HG03060 (cell line): ENCODE measurements around the gene ARVCF.
"Not testable (repeated sequence)": the region's sequence is repeated elsewhere in the genome, so short reads cannot be mapped to it uniquely, and the experiment has no call there.

Source experiments
- ATAC-seq: cut with Tn5 transposase; IDR thresholded peaks from one replicate; pipeline ENCODE4 v1.9.1; 2021; ENCODE audit warnings: low read depth, moderate number of reproducible peaks; ENCODE audit not compliant: unreplicated experiment

The ARVCF gene

DNA sequence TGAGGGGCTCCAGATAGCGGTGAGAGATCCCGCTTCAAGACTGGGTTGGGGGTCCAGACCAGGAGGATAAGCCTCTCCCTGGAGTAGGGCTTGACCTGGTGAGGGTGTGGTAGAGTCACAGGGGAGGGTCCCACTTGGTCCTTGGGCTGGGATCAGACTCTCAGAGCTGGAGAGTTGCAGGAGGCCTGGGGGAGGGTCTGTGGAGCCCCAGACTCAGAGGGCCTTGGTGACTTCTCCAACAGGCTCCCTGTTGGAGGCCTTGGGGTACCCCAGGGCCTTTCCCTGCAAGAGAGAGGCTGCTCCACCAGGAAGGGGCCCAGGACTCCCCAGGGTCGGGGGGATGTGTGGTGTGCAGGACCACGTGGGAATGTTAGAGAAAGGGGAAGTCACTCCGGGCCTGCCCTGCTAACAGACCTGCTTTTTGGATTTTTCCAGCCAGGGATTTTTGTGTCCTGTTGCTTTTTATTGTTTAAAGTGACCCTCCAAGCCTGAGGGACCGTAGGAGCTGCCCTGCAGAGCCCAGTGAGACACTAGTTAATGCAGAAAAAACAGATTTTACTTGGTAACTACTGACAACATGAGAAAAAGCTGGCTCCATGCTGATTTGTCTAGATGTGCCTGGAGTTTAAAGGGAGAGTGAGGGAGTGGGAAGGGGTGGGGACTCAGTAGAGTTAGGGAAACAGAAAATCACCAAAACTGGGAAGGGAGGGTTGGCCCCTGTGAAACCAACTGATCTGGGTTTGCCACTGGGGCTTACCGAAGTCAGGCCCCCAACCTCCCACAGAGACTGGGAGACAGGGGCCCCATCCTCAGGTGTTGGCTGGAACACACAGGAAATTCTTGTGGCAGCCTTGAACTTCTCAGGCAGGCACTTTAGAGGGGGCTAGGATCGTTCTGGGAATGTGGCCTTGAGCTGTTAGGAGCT lies 74.2 kb downstream of the ARVCF start:
- ATAC-seq, result no peak

DNA sequence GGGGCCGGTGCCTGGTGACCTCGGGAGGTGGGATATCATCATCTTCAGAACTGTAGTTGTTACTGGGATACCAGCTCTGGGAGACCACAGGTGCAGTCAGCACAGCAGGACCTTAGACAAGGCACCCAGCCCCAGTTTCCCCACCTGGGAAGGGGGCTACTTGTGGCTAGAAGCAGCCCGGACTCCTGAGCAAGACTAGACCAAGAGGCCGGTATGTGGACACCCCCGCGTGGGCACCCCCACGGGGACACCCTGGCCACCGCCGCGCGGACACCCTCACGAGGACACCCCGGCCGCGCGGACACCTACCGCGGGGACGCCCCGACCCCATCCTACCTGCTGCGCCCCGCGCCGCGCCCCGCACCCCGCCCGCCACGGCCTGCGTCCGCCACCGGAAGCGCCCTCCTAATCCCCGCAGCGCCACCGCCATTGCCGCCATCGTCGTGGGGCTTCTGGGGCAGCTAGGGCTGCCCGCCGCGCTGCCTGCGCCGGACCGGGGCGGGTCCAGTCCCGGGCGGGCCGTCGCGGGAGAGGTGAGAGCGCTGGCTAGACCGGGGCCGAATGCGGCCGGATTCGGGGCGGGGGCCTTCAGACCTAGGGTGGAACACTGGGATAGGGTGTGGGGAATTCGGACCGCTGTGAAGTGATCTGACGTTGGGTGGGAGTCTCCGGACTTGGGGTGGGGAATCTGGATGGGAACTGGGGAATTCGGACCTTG lies 75.1 kb downstream of the ARVCF start, which contains the start of the genes COMT and TXNRD2:
Gene COMT, plus strand, starts transcription at position 408 of the 718 bp plus-strand sequence. CDS start 20,755 bp downstream, outside the sequence.
Gene TXNRD2, minus strand, starts transcription at position 454 of the 718 bp plus-strand sequence. Its CDS starts 15 bp downstream, at position 439.
- ATAC-seq, result no peak

DNA sequence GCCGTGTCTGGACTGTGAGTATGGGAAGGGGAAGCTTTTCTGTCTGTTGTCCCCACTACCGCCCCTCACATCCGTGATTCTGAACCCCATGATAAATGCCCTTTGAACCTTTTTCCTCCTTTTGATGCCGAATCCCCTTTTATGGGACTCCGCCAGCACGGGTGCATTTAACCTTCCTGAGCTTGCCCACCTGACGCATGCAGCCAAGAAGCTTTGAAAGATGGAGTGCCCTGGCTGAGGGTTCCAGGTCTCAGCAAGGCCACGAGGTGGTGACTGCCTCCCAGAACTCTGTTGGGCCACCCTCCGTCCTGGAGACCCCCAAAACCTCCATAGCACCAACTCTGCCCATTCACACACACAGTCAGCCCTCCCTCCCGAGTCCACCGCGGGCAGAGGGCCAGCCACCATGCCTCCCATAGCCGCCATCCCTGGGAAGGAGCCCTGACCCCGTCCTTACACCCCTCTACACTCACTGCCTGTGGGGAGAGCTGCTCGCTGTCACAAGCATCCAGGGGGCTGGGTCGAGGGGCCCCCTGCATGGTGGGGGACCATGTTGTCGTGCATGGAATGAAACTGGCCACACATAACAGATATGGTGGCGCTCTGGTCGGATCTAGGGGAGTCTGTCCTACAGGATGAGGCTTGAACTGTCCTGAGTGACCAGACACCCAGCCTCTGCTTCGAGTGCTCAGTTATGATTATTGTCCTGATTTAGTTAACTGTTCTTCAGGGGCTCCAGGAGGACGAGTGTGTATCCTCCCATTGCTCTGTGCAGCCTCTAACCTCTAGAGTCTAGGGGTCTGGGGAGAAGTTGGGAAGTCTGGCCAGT lies 75.9 kb downstream of the ARVCF start:
- no peak for ATAC-seq

DNA sequence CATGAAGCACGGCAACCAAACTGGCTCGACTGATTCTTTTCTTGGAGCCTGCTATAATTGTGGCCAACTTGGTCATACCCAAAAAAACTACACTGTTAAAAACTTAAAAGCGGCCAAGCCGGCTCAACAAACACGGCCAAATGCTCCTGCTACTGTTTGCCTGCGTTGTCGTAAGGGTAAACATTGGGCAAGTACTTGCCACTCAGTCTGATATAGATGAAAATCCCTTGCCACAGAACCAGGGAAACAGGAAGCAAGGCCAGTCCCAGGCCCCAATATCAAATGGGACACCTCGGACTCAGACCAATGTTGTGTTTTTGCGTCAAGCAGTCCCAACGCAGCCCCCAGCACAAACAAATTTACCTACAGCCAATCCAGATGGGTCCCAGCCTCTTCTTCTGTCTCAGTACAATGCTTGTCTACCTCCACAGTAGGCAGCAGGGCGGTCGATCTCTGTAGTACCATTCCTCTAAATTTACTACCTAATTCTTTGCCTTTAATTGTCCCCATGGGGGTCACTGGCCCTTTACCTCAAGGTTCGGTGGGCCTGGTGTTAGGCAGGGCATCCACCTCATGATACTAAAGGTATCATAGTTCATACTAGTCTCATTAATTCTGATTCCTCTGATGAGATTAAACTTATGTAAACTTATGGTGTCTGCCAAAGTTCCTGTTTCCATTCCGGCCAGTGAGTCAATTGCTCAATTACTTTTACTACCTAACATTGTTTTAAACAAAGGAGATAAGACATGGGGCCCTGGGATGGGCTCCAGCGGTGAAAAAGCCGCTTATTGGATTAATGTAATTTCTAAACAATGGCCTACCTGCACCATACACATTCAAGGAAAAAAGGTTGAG lies 78.8 kb downstream of the ARVCF start:
- no peak for ATAC-seq

DNA sequence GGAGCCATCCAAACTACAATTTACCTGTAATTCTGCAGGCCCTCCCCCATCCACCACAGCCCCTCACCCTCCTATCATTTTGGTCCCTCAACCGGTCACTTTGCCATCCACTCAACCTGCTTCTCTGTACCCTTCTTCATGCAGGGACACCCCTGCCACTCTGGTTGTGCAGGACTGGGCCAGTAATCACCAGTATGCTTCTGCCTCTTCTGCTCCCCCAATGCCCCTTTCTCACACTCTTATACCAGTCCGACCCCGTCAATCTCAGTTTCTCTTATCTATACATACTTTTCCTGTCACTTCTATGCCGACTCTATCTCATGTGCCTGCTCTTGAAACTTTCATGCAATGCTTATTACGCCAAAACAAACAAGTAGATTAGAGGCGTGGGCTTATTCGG lies 80.1 kb downstream of the ARVCF start:
- no peak for ATAC-seq

DNA sequence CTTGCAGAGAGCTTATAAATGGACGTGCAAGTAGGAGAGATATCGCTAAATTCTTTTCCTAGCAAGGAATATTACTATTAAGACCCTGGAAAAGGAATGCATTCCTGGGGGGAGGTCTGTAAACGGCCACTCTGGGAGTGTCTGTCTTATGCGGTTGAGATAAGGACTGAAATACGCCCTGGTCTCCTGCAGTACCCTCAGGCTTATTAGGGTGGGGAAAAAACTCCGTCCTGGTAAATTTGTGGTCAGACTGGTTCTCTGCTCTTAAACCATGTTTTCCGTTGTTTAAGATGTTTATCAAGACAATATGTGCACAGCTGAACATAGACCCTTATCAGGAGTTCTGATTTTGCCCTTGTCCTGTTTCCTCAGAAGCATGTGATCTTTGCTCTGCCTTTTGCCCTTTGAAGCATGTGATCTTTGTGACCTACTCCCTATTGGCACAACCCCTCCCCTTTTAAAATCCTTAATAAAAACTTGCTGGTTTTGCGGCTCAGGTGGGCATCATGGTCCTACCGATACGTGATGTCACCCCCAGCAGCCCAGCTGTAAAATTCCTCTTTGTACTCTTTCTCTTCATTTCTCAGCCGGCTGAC lies 81.4 kb downstream of the ARVCF start:
- not testable (repeated sequence) for ATAC-seq

DNA sequence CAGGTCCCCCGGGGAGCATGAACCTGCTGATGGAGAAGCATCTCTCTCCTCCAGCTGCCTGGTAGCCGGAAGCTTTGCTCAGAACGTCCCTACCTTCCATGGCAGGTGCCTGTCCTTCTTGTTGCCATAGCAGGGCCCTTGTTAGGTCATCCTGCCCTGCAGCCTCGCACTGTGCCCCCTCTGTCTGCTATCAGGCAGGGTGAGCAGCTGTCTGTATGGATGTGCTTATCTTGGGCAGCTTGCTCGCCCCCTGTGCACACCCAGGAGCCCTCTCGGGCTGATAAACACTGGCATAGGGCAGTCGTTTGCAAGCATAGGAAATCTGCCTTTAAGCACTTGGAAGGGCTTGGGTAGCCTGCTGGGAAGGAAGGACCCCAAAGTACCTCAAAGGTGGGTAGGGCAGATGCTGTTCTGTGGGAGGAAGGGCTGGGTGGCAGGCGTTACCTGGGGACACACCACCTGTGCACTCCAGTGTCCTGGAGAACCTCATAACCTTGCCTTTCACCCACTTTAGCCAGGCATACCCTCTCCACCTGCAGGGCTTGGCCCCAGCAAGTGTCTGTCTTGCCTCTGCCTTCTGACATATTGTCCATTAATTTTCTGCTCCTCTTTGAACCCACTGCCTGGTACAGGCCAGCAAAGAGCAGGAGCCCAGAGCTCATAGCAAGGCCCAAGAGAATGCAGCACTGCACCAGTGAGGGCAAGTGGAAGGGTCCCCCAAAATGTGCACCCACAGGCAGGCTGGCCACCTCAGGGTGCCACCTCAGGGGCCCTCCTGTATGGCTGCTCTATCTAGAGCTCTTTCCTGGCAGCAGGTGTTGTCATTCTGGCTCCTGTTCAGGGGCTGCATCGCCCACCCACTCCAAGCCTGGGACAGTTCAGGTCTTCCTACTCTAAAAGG lies 83.0 kb downstream of the ARVCF start:
- no peak for ATAC-seq

DNA sequence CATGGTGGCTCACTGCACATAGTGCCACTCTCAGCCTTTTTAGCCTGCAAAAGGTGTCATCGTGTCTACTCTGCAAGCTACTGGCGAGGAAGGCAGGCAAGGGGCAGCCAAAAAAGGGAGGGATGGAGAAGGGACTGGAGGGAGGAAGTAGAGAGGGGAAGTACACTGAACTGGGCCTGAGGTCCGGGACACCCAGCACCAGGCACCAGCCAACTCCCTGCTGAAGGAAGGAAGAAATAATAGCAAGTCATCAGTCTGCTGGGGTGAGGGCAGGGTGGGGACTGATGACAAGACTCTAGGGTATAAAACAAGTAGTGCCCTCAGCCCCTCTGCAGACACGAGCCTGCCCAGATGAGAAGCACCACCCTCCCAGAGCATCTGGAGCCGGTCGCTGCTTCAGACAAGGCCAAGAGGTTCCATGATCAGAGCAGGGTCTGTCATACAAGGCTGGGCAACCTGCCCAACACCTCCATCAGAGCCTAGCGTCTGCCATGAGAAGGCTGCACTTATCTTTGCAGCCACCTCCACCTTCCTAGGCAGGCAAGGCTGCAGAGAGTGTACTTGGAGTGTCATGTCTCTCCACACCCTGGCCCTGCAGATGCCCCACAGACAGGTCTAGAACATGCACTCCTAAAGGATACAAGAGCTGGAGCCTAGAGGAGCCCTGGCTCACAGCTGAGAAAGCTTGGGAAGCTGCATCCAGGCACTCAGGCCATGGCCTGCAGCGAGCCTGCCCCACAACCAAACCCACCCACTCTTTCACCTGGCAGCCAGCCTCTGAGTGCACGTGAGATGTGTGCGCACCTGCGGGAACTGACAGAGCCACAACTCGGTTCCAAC lies 84.0 kb downstream of the ARVCF start:
- ATAC-seq, result no peak

DNA sequence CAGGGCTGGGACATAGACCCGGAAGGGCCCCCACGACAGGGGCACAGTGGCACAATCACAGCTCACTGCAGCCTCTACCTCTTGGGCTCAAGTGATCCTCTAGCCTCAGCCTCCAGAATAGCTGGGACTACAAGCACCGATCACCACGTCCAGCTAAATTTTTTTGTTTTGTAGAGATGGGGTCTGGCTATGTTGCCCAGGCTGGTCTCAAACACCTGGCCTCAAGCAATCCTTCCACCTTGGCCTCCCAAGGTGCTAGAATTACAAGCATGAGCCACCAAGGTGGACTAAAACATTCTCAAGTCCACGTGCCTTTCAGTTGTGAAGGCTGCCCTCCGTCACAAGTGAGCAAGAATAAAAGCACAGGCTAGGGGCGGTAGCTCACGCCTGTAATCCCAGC lies 85.1 kb downstream of the ARVCF start:
- no peak for ATAC-seq

DNA sequence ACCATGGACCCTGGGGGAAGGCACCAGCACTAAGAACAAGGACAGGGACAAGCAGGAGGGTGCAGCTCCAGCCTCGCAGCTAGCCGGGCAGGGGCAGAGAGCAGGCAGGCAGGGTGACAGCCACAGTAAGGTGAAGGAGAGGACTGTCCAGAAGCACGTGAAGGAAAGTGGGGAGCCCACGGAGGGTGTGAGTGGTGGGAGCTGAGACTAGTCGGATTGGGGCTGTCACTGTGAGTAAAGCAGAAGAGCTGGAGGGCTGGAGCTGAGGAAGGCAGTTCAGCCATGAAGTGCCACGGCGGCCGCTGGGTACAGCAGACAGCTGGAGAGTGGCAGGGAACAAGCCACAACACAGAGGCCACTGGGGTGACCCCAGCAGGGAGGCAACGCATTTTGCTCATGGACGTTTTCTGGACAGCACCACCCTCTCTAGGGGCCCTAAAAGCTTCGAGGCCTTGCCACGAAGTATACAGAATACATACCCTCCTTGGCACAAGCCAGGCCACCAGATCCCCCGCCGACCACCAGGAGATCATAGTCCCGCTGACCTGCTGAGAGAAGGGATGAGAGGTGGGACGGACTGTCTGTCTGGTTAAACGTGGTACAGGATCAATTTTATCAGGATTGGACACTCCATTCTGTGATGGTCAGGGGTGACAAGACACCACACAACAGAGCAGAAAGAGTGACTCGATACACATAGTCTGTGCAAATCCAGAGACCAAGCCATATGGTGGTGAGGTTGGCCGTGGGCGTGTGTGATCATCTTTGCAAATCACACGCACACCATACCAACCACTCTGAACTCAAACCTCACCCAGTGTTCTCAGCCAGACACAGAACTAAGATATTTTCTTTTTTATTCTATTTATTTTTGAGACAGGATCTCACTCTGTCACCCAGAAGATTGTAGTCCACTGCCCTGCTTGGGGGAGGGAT lies 85.8 kb downstream of the ARVCF start:
- ATAC-seq, result no peak

DNA sequence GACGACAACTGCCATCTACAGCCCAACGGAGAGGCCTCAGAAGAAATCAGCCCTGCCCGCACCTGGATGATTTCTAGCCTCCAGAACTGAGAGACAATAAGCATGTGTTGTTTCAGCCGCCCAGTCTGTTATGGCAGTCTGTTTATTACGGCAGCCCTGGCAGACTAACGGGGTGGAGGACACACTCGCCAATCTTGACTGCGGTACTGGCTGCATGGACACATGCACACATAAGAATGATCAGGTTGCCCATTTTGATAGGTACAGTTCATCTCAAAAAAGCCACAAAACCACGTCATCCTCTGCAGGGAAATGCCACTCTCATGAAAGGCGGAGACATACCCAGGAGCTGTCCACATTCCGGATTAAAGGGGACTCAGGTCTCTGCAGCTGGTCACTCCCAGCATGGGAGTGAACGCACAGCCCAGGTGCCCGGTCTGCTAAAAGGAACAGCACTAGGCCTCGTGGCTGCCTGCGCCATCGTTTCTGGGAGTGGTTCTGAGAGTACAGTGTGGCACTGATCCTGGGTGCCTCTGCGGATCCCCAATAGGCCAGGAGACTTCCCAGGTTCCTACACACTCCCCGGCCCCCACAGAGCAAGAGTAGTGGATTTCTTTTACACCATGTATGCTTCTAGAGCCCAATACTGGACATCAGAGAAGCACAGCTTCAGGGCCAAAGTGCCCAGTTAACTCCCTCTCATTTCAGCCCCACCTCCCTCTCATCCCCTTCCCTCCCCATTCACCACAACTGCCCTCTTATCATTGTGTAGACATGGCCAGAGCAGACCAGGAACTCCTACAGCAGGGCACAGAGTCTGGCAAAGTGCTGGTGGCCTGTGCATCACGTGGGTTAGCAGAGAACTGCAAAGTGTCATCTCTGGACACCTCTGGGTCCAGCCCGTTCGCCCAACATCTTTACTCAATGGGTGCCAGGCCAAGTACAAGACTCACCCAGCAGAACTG lies 86.8 kb downstream of the ARVCF start:
- ATAC-seq, result no peak

DNA sequence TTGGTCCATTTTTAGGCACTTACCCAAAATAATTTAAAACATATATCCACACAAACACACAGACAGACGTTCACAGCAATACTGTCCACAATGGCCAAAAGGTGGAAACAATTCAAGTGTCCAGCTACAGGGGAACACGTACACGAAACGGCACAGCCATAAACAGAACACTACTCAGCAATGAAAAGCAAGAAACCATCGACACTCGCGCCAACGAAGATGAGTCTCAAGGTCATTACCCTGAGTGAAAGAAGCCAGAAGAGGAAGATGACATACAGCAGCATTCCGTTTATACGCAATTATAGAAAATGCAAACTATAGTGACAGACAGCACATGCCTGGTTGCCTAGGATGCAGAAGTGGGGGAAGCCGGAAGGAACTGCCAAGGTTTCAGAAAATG lies 88.4 kb downstream of the ARVCF start:
- no peak for ATAC-seq

DNA sequence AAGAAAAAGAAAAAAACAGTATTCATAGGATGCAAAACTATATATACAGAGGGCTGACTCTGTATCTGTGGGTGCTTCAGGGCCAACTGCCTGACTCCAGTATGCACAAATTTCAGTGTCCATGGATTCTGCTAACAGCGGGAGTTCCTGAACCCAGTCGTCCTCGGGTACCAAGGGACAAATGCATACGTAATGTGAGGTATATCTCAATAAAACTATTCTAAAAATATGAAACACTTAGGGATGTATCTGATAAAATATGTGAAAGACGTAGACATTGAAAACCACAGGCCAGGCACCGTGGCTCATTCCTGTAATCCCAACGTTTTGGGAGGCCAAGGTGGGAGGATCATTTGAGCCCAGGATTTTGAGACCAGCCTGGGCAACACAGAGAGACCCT lies 88.9 kb downstream of the ARVCF start:
- ATAC-seq, result no peak

DNA sequence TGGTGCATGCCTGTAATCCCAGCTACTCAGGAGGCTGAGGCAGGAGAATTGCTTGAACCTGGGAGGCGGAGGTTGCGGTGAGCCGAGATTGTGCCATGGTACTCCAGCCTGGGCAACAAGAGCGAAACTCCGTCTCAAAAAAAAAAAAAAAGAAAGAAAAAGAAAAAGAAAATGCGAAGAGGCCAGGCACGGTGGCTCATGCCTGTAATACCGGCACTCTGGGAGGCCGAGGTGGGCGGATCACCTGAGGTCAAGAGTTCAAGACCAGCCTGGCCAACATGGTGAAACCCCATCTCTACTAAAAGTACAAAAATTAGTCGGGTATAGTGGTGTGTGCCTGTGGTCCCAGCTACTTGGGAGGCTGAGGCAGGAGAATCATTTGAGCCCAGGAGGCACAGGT lies 90.6 kb downstream of the ARVCF start:
- ATAC-seq, result not testable (repeated sequence)

DNA sequence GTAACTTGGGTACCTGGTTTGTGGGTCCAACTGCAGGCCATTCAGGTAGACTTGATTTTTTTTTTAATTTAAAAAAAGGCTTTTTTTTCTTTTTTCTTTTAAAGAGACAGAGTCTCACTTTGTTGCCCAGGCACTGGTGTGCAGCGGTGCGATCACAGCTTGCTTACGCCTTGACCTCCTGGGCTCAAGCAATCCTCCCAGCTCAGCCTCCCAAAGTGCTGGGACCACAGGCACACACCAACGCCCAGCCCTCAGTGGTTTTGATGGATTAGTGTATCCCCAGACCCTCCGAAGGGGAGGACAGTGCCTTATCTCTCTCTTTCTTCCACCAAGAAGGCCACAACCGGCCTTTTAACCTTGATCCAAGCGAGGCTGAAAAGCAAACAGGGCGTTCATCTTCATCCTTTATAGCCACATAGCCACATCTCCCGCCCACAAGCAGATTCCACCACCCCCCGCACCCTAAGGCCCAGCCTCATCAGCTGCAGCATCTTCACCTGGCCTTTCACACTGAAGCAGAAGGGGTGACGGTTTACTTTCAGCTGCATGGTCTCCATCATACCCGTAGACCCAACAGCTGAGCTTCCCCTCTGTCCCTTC lies 92.6 kb downstream of the ARVCF start:
- ATAC-seq, result no peak
